NCI-H2227 (cell line): ENCODE results near the gene OPCML.

ENCODE experiments used
- DNase-seq: peaks from one replicate; lab custom pipeline; 2025; ENCODE audit not compliant: unreplicated experiment; lab: John Stamatoyannopoulos, UW

The OPCML gene

DNA sequence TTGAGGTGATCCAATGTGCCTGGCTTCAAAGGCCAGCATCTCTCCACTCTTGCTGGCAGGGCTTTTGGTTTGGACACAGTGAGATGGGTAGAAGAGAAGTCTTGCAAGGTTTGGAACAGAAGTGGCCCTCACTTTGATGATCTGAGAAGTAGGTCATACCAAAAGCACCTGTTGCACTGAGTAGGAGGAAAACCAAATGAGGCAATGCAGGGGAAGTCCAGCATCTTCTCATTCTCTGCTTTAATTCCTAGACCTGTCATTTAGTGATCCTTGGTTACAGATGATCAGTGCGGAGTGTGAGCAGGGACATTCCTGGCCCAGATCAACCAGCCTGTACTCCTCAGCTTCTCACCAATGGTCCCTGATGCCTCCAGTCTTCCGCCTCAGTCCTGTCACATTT, 990.5 kb downstream of the OPCML start:
- DNase-seq, result no peak

- DNase-seq, result no peak
Measured at GRCh38 chr11:132540581-132540980, 991.7 kb downstream of the OPCML start.

DNA sequence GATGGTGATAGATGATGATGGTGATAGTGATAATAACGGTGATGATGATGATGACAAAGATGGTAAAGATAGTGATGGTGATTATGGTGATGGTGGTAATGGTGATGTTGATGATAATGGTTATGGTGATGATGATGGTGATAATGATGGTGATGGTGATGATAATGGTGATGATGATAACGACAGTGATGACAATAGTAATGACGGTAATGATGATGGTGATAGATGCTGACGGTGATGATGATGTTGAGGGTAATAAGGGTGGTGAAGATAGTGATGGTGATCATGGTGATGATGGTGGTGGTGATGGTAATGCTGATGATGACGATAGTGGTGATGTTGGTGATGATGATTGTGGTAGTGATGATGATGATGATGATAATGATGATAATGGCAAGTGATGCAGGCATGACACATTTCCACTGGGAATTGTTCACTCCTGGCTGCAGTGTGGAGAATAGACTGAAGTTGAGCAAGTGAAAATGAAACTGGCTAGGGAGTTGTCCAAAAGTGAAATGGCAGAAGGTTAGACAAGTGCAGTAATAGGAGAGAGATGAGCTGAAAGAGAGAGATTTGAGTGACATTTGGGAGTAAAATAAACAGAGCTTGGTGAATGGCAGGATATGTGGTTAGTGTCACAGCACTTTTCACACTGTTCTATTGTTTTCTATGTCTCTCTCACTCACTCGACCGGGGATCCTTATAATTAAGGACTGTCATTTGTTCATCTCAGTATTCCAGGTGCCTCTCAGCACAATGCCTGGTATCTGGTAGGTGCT, 992.5 kb downstream of the OPCML start:
- DNase-seq, result peak; percentile 15

DNA sequence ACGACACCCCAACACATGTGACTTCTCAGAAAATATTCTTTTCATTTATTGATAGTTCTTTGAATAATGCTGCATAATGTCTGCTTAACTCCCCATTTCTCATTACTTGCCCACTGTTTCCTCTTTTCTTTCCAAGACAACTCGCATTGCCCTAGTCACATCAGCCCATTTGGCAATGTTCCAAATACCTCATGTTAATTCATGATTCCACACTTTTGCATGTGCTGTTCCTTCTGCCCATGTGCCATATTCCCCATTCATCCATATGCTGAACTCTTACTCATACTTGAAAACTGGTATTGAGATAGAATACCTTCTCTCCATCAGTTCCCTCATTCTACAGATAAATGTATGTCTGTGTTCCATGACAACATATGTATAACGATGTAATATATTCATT, 993.7 kb downstream of the OPCML start:
- no peak for DNase-seq

DNA sequence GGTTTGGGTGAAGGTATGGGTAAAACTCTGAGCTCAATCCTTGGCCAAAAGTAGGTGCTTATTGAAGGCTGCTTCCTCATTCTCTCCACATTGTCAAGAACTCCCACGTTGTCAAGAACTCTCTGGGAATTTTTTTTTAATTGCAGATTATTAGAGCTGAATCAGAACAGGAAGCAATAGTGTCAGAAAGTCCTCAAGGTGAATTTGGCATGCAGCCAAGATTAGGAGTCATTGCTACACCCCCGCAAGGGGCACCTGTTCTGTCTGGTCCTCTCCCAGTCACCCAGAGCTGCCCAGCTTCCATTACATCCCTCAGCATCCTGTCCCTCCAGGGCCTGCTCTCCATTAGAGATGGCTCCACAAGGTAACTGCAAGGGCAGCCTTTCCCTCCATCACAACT, 996.5 kb downstream of the OPCML start:
- DNase-seq, result no peak

GRCh38 chr11:132531921-132532320, 1000.4 kb downstream of the OPCML start:
- DNase-seq, result no peak

DNA sequence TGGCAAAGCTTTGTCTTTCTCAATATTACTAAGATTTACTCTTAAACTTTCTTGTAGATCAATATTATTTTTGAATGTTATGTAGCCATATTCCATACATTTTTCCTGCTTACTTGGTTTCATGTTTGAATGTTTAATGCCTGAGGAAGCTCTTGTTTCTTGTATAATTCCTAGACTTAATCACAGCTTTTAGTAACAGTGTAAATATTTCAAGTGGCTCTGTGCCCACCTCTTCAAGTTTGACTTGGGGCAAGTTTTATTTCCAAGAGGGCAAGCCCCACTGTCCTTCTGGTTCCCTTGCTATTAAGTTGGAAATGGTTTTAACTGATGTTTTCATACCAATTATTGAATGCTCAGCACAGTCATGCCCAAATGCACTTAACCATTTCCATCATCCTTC, 1004.1 kb downstream of the OPCML start:
- no peak for DNase-seq

DNA sequence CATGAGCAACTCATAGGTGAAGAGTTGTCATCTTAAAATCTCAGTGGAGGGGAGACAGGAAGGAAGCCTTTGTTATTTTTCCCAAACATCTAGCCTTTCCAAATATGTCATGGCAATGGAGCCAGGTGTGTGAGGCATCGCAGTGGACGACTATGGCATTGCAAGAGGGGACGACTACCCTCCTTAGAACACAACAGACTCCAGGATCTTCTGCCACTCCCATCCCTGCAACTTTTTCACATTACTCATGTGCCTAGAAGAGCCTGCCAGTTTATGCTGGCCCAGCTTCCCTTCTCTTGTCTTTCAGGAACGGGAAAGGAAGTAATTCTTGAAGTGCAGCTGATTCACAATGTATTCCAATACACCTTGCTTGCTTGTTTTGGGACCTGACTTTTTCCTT, 1008.4 kb downstream of the OPCML start:
- DNase-seq, result no peak

- DNase-seq, result no peak
Measured at GRCh38 chr11:132520199-132520598, 1012.1 kb downstream of the OPCML start.

DNA sequence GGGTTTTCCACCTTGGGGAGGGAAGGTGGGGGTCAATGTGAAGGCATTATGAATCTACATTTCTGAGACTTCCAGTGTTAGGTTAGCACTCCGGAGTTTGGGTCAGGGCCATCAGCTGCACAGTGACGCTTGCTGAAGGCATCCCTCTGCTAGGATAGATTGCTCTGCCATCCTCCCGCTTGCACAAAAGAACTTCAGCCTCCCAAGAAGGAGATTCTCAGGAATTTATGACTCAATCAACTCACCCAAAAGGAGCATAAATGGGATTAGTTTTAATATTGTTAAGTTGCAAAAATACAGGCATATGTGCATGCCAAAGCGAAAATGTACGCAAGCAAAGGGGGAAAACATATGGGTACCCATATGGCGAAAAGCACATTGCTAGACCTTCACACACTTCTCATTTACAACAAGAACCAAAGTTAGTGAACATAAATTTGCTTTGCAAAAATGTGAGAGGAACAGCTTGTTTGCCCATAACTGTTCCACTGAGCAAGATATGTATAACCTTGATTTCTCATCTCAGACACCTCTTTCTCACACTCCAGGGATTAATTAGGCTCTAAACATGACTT, 1013.0 kb downstream of the OPCML start:
- DNase-seq, result no peak

- DNase-seq, result no peak
Measured at GRCh38 chr11:132504501-132505041, 1027.7 kb downstream of the OPCML start.

DNA sequence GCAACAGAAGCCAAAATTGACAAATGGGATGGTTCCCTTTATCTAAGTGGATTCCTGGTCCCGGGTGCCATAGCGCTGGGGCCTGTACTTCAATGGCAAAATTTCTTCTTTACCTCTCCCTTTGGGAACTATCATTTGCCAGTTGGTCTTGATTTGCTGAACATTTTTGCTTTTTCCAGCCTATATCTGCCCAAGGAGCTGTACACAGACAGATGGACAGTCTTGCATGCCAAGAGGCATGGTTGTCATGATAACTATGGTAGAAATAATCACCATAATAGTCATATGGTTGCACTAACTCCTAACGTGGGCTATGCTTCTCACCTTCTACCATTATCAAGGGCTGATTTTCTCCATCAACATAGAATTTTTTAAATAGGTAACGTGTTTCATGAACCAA, 1030.9 kb downstream of the OPCML start:
- DNase-seq, result no peak

DNA sequence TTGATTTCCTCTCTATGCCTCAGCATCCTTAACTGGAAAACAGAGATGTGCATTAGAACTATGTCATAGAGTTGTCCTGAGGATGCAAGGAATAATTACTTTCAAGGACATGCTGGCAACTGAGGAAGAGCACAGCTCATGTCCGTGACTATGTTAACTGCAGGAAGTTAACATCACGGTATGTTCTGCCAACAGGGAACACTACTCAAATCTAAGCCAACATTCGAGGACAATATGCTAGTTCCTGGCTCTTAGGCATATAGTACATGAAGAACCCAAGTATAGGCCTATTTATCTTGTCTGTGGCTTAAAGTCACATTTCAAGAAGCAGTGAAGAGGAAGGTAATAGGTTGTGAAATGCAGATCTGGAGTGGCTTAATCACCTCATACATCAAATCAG, 1032.6 kb downstream of the OPCML start:
- no peak for DNase-seq

GRCh38 chr11:132496341-132496740, 1036.0 kb downstream of the OPCML start:
- DNase-seq, result no peak

GRCh38 chr11:132493801-132494200, 1038.5 kb downstream of the OPCML start:
- no peak for DNase-seq

DNA sequence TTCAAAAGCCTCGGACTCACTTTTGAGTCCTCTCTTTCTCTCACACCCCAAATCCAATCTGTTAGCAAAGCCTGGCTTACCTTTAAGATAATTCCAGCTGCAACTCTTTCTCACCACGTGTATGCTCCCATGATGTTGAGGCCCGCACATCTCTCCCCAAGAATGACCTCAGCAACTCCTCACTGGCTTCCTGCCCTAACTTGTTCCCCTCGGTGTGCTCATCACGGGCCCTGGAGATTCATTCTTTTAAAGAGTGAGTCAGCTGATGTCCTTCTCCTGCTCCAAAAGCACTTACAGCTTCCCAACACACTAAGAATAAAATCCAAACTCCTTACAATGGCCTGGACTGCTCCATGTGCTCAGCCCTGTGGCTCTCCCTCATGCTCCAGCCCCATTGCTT, 1041.3 kb downstream of the OPCML start:
- DNase-seq, result no peak

DNA sequence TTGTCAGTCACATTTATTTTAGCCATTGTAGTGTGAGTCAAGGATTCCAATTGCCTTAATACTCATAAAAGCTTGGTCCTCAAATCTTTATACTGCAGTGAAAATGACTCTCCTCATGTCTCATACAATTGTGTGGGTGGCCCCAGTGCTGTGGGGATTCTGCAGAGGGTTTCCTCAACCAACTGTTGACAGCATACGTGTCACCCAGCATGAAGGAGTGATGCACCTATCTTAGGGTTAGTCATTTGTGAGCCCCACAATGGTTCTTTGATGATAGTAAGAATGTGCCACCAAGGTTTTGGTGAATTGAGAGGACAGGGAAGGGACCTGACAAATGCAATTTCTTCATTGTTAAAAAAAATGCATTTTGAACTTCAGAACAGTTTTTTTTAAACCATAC, 1046.2 kb downstream of the OPCML start:
- no peak for DNase-seq

DNA sequence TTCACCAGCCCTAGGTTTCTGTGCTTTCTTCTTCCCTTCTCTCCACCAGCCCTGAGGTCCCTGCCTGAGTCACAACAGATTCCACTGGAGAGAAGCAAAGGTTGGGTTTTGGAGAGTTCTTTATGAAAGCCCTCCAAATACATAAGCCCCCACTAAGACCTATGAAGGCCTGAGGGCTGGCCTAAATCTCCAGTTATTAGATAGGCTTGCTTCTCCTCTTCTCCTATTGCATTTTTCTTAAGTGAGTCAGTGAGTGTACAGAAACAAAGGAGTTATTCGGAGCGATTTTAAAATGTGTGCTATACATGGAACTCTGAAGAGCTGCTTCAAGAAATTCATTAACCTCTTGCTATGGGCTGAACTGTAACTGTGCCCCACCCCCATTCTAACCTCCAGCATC, 1057.3 kb downstream of the OPCML start:
- DNase-seq, result no peak

DNA sequence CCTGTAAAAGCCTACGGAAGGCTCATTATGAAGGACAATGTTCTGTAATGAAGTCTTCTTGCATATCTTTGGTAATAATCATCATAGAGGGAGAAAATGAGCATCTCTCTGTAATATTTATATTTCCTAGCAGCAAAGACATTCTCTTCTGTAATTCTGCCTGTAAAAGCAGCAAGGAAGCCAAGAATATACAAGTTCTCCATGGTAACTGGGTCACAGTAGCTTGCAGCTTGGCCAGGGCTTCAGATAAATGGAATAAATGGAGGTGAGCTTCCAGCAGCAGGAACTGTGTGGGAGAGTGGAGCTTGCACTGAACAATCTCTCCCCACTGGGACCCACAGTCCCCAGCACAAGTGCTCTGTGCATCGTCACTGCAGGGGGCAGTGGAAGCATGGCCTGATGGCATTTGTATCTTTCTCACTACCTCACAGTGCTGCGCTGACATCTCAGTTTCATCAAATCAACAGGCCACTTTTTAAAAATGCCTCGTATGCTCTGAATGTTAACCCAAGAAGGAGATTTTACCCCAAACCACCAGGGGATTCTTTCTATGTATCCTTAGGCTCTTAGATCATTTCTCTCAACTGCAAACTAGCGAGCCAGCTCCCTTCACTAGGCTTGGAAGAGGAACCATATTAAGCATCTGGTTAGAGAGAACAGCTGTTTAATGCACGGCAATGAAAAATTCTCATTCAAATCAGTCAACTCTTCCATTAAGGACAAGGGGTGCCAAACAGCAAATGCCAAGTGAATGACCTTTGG, 1059.7 kb downstream of the OPCML start:
- no peak for DNase-seq

DNA sequence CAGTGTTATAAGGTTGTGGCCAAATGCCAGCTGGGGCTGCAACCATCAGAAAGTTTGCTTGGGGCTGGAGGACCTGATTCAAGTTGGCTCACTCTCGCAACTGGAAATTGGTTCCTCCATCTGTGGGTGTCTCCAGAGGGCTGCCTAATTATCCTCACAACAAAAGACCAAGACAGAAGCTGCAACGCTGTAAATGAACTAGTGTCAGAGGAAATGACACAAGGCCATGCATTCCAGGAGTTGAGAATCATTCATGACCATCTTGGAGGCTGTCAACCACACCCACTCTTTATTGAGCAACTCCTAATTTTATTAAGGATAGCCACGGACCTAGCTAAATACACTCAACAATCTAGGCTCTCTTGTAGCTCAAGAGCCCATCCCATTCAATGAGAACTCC, 1060.8 kb downstream of the OPCML start:
- no peak for DNase-seq

- DNase-seq, result no peak
Measured at GRCh38 chr11:132466983-132467382, 1065.3 kb downstream of the OPCML start.

DNA sequence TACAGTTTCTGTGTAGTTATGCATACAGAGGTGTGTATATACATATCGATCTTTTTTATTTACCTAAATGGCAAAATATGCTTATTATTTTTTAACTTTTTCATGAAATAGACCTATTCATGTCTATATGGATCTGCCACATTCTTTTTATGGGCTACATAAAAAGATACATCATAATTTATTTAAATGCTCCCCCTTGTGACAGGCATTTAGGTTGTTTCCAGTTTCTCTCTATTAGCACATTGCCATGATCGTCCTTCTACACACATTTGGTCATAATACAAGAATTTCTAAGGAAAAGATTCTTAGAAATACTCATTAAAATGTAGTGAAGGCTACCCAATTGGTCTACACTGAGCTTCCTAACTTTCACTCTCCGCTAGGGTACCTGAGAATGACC, 1067.4 kb downstream of the OPCML start:
- no peak for DNase-seq
